ENCODE data around the gene TNFRSF14. TPM values are rescaled to one million over a fixed set of nuclear protein-coding genes. Genes with fewer than 3 reads are reported as not detected.

TNFRSF14 gene
- total and polyA plus RNA-seq, 2 of the 13 experiments (the other 11 are each of a cell fraction or from before 2014, with no cell fraction given), result 11.9 to 49.9 TPM

- TF ChIP-seq ZNF280D (CRISPR knock-in tag; IDR thresholded peaks at IDR 0.05) (no peak), SAP130 (CRISPR knock-in tag; IDR thresholded peaks at IDR 0.05; ENCODE audit: low read depth) (peak; percentile 66), ZNF329 (CRISPR knock-in tag; IDR thresholded peaks at IDR 0.05; ENCODE audit: low read depth) (peak; percentile 62; the same call in 1 of the 2 replicates), ZNF30 (CRISPR knock-in tag; IDR thresholded peaks at IDR 0.05) (no peak), ZNF264 (CRISPR knock-in tag; IDR thresholded peaks at IDR 0.05) (no peak), HOXA7 (CRISPR knock-in tag; IDR thresholded peaks at IDR 0.05) (no peak), AFF4 (CRISPR knock-in tag; IDR thresholded peaks at IDR 0.05) (no peak), POLR2G (IDR thresholded peaks at IDR 0.05; ENCODE audit: low read depth, low read length) (peak; percentile 78), SMC3 (IDR thresholded peaks at IDR 0.05; ENCODE audit: low read length) (no peak), ZNF550 (CRISPR knock-in tag; IDR thresholded peaks at IDR 0.05; ENCODE audit: borderline replicate concordance) (no peak), RERE (CRISPR knock-in tag; IDR thresholded peaks at IDR 0.05; ENCODE audit: low read depth) (no peak), TOE1 (CRISPR knock-in tag; IDR thresholded peaks at IDR 0.05) (no peak), POLR2A (IDR thresholded peaks at IDR 0.05; ENCODE audit: insufficient read depth in 1 of 2, low read depth in 2 of 2, low read length in 2 of 2) (peak in 1 of 2 experiments; percentile 54; a peak in 2 of 4 replicates), ZNF619 (CRISPR knock-in tag; IDR thresholded peaks at IDR 0.05) (no peak), THRA (CRISPR knock-in tag; IDR thresholded peaks at IDR 0.05; ENCODE audit: borderline replicate concordance) (no peak), SRSF1 (optimal IDR thresholded peaks at IDR 0.05; ENCODE audit: low read depth, low read length) (no peak)
Observed at GRCh38 chr1:2545754-2546514, 10.2 kb upstream of the TNFRSF14 start (continued).

Data from HepG2 (cell line).